Measurements from ENCODE around the gene ASIC4. TPM values are rescaled to one million over a fixed set of nuclear protein-coding genes. Genes with fewer than 3 reads are reported as not detected.

ASIC4 gene
- total and polyA plus RNA-seq, 2 of the 13 experiments (the other 11 are each of a cell fraction or from before 2014, with no cell fraction given): 0.03 TPM; not detected in 1

DNA sequence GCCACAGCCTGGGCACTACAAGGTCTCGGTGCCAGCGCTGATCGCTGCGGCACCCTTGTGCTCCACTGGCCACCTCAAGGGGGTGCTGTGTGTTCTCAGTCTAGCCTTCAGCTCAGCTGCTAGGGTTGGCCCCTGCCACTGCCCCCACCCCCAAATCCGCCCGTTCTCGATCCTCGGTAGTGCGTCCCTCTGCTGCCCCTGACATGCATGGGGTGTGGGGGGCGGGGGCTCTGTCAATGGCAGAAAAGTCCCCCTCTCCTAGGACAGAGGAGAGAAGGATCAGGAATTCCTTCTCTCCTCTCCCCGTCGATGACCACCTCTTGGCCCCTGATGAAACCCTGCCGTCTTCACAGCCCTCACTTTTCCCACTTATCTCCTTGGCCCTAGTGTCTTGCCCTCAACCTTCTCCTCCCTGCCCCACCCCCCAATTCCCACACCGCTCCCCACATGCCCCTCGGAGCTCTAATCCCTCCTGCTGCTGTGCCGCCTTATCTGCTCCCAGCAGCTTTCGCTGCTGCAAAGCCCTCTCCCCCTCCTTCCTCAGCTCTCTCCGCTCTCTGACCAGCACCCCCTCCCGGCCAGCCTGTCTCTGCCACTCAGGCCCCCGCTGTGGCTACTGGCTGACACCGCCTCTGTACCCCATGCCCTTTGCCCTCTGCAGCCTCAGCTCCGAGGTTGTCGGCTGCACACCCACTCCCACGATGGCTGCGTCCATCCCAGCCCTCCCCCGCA is 4.3 kb upstream of the ASIC4 start:
- H3K4me1 ChIP-seq (ENCODE audit: insufficient read depth, low read length): peaks cover 34% of the 10 kb centered on the region
- H3K36me3 ChIP-seq (replicated peaks in 1 of 2; ENCODE audit: control insufficient read depth in 1 of 2, insufficient read depth in 2 of 2, low read length in 2 of 2): peaks cover 7 to 11% of the 10 kb centered on the region in 2 experiments; a peak in 3 of 5 replicates
- peak; percentile 90 for FAIRE-seq
- no TSS peak for BruUV-seq (replicated peaks)
- no peaks in the 10 kb centered on the region for H3K79me2 ChIP-seq (ENCODE audit: insufficient read depth, low read length)
- intact Hi-C loops (cut with micrococcal nuclease; ENCODE audit: unreplicated experiment) (loop anchor here (1.0 kb wide), 1 partner anchor 15 kb away; no protein-coding TSS in a partner anchor), in situ Hi-C loops (cut with HindIII; ENCODE audit: extremely low pct_ligation_motif_present, low pct_unique_long_range_greater_than_20kb) (no loop called here)
- peak; percentile 89 for ATAC-seq
- ChIA-PET POLR2A (interaction anchor here (0.6 to 7.7 kb wide), 9 partner anchors 9 to 122 kb away, joined by 3 to 94 read pairs (median 6); partner anchors contain the start of genes DNPEP, GMPPA and OBSL1), CTCF (ENCODE audit: low intra/inter-chr PET ratio, low total read pairs) (interaction anchor here (1.0 to 1.9 kb wide), 7 partner anchors 11 to 133 kb away, joined by 3 to 26 read pairs (median 7); a partner anchor contains a TSS)
- H4K20me1 ChIP-seq (ENCODE audit: insufficient read depth, low read length): peaks cover 11% of the 10 kb centered on the region; the same call in 1 of the 2 replicates
- no peaks in the 10 kb centered on the region for H3K9me3 ChIP-seq (ENCODE audit: low read length)
- WGBS (ENCODE audit: low lambda C conversion rate): 2% methylated on average over 26 of the region's 26 CpGs
- H3K9ac ChIP-seq (ENCODE audit: insufficient read depth, low read depth, low read length): no peak overlapping the region
- H3K27me3 ChIP-seq (ENCODE audit: control insufficient read depth in 1 of 2, insufficient read depth in 2 of 2, low read length in 2 of 2): peaks cover 14 to 41% of the 10 kb centered on the region in 2 experiments
- DNase-seq (ENCODE audit: low spot score): peak; percentile 60
- H3K4me2 ChIP-seq (ENCODE audit: low read depth, low read length): peak overlapping the region; percentile 96
- H3K4me3 ChIP-seq (replicated peaks in 1 of 3; ENCODE audit: insufficient read depth in 1 of 3, low read depth in 2 of 3, low read length in 3 of 3): peak overlapping the region; percentile 52 to 70 (median 53)
- H3K27ac ChIP-seq (ENCODE audit: extremely low read length, insufficient read depth, low read length): no peak overlapping the region
- no peak overlapping the region for H2AFZ ChIP-seq (ENCODE audit: low read length)
- TF ChIP-seq EP300 (IDR thresholded peaks at IDR 0.05; ENCODE audit: low read depth in 2 of 2, low read length in 2 of 2): 0 out of 4 replicates have a peak, but pooled peaks of 1 of the 2 experiments have one; percentile 8
- TF ChIP-seq EP300 (CRISPR knock-in tag; IDR thresholded peaks at IDR 0.05; ENCODE audit: borderline replicate concordance): no peak
- TF ChIP-seq ZNF670 (CRISPR knock-in tag; IDR thresholded peaks at IDR 0.05; ENCODE audit: borderline replicate concordance): no peak
- TF ChIP-seq NCOA1 (CRISPR knock-in tag; IDR thresholded peaks at IDR 0.05): peak; percentile 45; the same call in 1 of the 2 replicates
- TF ChIP-seq HMGXB4 (CRISPR knock-in tag; IDR thresholded peaks at IDR 0.05; ENCODE audit: borderline replicate concordance in 1 of 2, low read depth in 1 of 2): peak; percentile 82 to 85
- peak; percentile 14; the same call in 1 of the 2 replicates for TF ChIP-seq RAD21 (CRISPR knock-in tag; IDR thresholded peaks at IDR 0.05)
- TF ChIP-seq ZFX (CRISPR knock-in tag; IDR thresholded peaks at IDR 0.05; ENCODE audit: low read depth): 0 out of 2 replicates have a peak, but pooled peaks have one; percentile 5
- peak; percentile 90 for TF ChIP-seq PHF5A (CRISPR knock-in tag; IDR thresholded peaks at IDR 0.05; ENCODE audit: low read depth, unreplicated experiment)
- TF ChIP-seq, protein P1, sequence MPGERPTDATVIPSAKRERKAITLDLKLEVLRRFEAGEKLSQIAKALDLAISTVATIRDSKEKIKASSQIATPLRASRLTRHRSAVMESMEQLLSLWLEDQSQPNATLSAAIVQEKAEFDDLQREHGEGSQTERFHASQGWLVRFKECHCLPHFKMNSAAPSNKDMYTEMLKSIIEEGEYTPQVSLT (CRISPR knock-in tag; IDR thresholded peaks at IDR 0.05; ENCODE audit: borderline replicate concordance, low read depth): no peak
- TF ChIP-seq JARID2 (CRISPR knock-in tag; IDR thresholded peaks at IDR 0.05; ENCODE audit: insufficient replicate concordance): no peak
- TF ChIP-seq KLF16 (CRISPR knock-in tag; IDR thresholded peaks at IDR 0.05): no peak
- TF ChIP-seq SRSF9 (IDR thresholded peaks at IDR 0.05; ENCODE audit: borderline replicate concordance, insufficient read depth, low read depth, low read length, poor library complexity, severe bottlenecking): no peak
- no peak for TF ChIP-seq HHEX (CRISPR knock-in tag; IDR thresholded peaks at IDR 0.05)

All from HepG2 (cell line).